Body of pancreas (tissue), 4 donors: ENCODE results near the gene ATG4A.

Experiments used
- POLR2A ChIP-seq, 3 donors: fragments of 450-650 bp; IDR thresholded peaks; one replicate each; pipeline ENCODE4 v1.6.1; 2016; ENCODE audit warnings: antibody characterized with exemption in 3 of 3, mild to moderate bottlenecking in 2 of 3
- TF ChIP-seq, protein P1 (sequence below), 7 experiments: fragments of 450-650 bp in 4 of 7; fragments of 200-600 bp in 3 of 7; sonication (generic) in 3 of 7; IDR thresholded peaks; one replicate each; pipeline ENCODE4 v1.5.1; 2016 to 2019; ENCODE audit warnings: antibody characterized with exemption in 7 of 7

- no peak for TF ChIP-seq POLR2A (IDR thresholded peaks at IDR 0.05)
- TF ChIP-seq, protein P1, sequence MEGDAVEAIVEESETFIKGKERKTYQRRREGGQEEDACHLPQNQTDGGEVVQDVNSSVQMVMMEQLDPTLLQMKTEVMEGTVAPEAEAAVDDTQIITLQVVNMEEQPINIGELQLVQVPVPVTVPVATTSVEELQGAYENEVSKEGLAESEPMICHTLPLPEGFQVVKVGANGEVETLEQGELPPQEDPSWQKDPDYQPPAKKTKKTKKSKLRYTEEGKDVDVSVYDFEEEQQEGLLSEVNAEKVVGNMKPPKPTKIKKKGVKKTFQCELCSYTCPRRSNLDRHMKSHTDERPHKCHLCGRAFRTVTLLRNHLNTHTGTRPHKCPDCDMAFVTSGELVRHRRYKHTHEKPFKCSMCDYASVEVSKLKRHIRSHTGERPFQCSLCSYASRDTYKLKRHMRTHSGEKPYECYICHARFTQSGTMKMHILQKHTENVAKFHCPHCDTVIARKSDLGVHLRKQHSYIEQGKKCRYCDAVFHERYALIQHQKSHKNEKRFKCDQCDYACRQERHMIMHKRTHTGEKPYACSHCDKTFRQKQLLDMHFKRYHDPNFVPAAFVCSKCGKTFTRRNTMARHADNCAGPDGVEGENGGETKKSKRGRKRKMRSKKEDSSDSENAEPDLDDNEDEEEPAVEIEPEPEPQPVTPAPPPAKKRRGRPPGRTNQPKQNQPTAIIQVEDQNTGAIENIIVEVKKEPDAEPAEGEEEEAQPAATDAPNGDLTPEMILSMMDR (IDR thresholded peaks at IDR 0.05): no peak
Observed at GRCh38 chrX:108168961-108169740, 77.6 kb downstream of the ATG4A start.
